ENCODE results near the gene PRXL2B. TPM values are rescaled to one million over a fixed set of nuclear protein-coding genes. Genes with fewer than 3 reads are reported as not detected.
A peak's percentile ranks its signal among the peaks of the same experiment; 100 is the strongest.

The PRXL2B gene
- total RNA-seq, 4 donors from 2014 or later: 8.2 to 33.9 (median 11.3) TPM

DNA sequence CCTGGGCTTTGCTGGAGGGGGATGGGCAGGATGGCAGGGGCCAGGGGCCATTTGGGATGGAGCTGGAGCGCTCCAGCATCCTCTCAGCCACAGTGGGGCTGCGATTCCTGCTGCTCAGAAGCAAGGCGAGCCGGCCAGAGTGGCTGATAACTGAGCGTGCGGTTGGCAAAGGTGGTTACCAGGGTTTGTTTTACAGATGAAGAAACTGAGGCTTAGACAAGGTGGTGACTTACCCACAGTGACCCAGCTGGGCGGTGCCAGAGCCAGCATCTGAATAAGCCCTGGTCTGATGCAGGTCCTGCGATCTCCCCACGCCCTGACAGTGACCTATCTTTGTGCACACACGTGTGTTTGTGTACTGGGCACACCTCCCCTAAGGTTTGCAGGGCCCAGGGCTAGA, 5.9 kb upstream of the PRXL2B start:
- H3K4me1 ChIP-seq: peaks cover 39 to 56% (median 47%) of the 10 kb centered on the region in 3 donors
- H3K27me3 ChIP-seq: peaks cover 0 to 31% (median 0%) of the 10 kb centered on the region in 4 donors
- H3K27ac ChIP-seq: no peak overlapping the region
- H3K9me3 ChIP-seq: no peaks in the 10 kb centered on the region
- H3K36me3 ChIP-seq: no peaks in the 10 kb centered on the region
- no peak overlapping the region for H3K4me3 ChIP-seq
- intact Hi-C loops (cut with DNase I): no loop called here
- DNase-seq: no peak
- 78 to 93% methylated on average over 7 to 9 of the region's 10 CpGs for WGBS, 2 donors
- no peak for TF ChIP-seq POLR2A (IDR thresholded peaks at IDR 0.05)
- TF ChIP-seq, protein P1, sequence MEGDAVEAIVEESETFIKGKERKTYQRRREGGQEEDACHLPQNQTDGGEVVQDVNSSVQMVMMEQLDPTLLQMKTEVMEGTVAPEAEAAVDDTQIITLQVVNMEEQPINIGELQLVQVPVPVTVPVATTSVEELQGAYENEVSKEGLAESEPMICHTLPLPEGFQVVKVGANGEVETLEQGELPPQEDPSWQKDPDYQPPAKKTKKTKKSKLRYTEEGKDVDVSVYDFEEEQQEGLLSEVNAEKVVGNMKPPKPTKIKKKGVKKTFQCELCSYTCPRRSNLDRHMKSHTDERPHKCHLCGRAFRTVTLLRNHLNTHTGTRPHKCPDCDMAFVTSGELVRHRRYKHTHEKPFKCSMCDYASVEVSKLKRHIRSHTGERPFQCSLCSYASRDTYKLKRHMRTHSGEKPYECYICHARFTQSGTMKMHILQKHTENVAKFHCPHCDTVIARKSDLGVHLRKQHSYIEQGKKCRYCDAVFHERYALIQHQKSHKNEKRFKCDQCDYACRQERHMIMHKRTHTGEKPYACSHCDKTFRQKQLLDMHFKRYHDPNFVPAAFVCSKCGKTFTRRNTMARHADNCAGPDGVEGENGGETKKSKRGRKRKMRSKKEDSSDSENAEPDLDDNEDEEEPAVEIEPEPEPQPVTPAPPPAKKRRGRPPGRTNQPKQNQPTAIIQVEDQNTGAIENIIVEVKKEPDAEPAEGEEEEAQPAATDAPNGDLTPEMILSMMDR (IDR thresholded peaks at IDR 0.05): no peak

DNA sequence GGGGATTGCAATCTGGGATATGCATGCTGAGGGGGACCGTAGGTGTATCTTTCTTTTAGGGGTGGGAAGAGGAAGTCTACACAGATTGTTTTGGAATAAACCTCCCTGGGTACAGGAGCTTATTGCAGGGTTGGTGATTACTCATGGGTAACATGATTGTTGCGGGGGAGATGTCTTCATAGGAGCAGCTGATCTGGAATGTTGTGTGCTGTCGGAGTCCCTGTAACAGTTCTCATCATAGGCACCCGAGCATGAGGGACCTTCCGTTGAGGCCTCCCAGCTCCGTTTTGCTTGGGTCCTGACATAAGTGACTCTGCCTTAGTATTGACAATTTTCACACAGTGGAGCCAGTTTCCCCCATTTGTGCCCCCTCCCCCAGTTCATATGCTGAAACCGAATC, 4.2 kb upstream of the PRXL2B start:
- Histone ChIP-seq H3K36me3 (no peaks in the 10 kb centered on the region), H3K4me1 (peaks cover 35 to 52% (median 38%) of the 10 kb centered on the region in 3 donors), H3K9me3 (no peaks in the 10 kb centered on the region), H3K4me3 (no peak overlapping the region), H3K27me3 (peaks cover 0 to 23% (median 0%) of the 10 kb centered on the region in 4 donors), H3K27ac (no peak overlapping the region)
- intact Hi-C loops (cut with DNase I): no loop called here
- no peak for DNase-seq
- WGBS, 2 donors: 72 to 73% methylated on average over 7 of the region's 7 CpGs
- TF ChIP-seq, protein P1 (IDR thresholded peaks at IDR 0.05): no peak
- TF ChIP-seq POLR2A (IDR thresholded peaks at IDR 0.05): no peak

DNA sequence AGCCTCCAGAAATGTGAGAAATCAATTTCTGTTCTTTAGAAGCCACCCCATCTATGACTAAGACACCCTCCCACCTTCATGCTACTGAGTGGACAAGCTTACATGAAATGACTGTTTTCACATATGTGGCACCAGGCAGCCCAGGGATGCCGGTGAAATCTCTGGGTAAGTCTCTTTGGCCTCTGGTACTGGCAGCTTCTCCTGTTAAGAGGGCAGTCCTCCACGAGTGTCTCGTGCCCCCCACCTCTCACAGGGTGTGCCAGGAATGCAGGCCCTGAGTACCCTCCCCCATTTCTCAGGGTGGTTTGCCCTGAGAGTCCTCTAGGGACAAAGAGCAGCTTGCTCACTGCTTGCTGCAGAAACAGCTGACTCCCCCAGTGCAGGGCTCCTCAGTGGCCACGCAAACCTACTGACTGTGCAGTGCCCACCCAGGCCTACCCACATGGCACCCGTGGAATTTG, 3.2 kb upstream of the PRXL2B start:
- no peak for TF ChIP-seq POLR2A (IDR thresholded peaks at IDR 0.05)
- TF ChIP-seq, protein P1 (IDR thresholded peaks at IDR 0.05): no peak
- peak overlapping the region in 2 of 4 donors; percentile 99 for H3K27ac ChIP-seq
- WGBS, 2 donors: 74% methylated on average over 2 of the region's 5 CpGs; no CpG with 5 or more reads in 1 of the 2 donors
- intact Hi-C loops (cut with DNase I): no loop called here
- H3K9me3 ChIP-seq: no peaks in the 10 kb centered on the region
- peaks cover 0 to 16% (median 0%) of the 10 kb centered on the region in 4 donors for H3K27me3 ChIP-seq
- no peak for DNase-seq
- H3K36me3 ChIP-seq: no peaks in the 10 kb centered on the region
- H3K4me3 ChIP-seq: peak overlapping the region in 1 of 4 donors; percentile 21
- H3K4me1 ChIP-seq: peaks cover 32 to 52% (median 40%) of the 10 kb centered on the region in 3 donors

DNA sequence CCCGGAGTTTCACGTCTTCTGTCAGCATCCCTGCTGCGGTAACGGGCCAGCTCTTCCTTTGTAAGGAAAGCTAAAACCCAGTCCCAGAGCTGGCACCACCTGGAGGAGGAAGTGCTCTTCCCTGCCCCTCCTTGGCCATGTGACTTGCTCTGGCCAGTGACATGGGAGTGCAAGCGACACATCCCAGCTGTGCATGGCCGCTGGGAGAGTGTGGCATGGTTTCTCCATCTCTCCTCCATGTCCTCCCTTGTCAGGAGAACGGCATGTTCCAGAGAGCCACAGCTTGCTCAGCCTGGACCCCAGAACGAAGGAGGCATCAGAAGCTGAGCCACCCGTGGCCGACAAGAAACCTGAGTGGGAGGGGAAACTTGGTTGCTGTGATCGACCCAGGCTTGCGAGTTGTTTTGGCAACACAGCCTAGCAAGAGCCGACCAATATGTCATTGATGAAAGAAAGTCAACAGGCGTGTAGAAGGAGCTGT, 2.7 kb upstream of the PRXL2B start:
- H3K27ac ChIP-seq: peak overlapping the region in 3 of 4 donors; percentile 97 to 99 (median 99)
- peaks cover 0 to 5% (median 0%) of the 10 kb centered on the region in 3 donors for H3K36me3 ChIP-seq
- H3K9me3 ChIP-seq: no peaks in the 10 kb centered on the region
- intact Hi-C loops (cut with DNase I): no loop called here
- peaks cover 0 to 13% (median 0%) of the 10 kb centered on the region in 4 donors for H3K27me3 ChIP-seq
- peak overlapping the region in 1 of 4 donors; percentile 21 for H3K4me3 ChIP-seq
- DNase-seq: no peak
- TF ChIP-seq, protein P1 (IDR thresholded peaks at IDR 0.05): no peak
- TF ChIP-seq POLR2A (IDR thresholded peaks at IDR 0.05): no peak
- 35 to 37% methylated on average over 6 to 10 of the region's 14 CpGs for WGBS, 2 donors
- peaks cover 29 to 52% (median 37%) of the 10 kb centered on the region in 3 donors for H3K4me1 ChIP-seq

DNA sequence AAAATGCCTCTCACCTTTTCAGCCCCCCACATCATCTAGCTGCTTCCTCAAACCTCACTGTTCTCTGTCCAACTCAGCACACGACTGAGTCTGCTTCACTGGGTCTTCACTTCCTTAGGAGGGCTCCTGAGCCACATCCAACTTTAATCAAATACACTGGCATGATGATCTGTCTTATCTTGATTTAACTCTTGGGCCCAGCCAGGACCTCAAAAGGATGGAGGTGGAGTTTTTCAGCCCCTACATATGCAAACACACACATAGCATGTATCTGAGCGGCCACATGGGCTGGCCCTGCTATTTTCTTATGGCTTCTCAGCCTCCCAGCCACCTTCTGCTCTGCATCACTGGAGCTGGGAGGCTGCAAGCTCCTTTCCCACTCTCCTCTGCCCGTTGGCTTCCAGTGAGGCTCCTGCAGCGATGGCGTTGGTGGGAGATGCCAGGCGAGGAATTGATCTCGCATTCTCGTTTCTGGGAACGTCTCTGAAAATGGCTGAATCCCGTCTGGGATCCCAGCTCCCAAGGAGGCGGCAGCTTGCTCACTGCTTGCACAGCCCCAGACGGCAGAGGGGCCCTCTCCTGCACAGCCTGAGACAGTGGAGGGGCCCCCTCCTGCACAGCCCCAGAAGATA, 1.8 kb upstream of the PRXL2B start:
- Histone ChIP-seq H3K4me1 (peaks cover 29 to 53% (median 36%) of the 10 kb centered on the region in 3 donors), H3K27ac (peak overlapping the region; percentile 97 to 99 (median 98)), H3K9me3 (no peaks in the 10 kb centered on the region), H3K27me3 (peaks cover 0 to 10% (median 0%) of the 10 kb centered on the region in 4 donors), H3K4me3 (peak overlapping the region; percentile 64 to 90 (median 84)), H3K36me3 (peaks cover 0 to 14% (median 0%) of the 10 kb centered on the region in 3 donors)
- WGBS, 2 donors: 49 to 54% methylated on average over 2 to 8 of the region's 12 CpGs
- DNase-seq: no peak
- intact Hi-C loops (cut with DNase I): no loop called here
- TF ChIP-seq, protein P1 (IDR thresholded peaks at IDR 0.05): no peak
- TF ChIP-seq POLR2A (IDR thresholded peaks at IDR 0.05): no peak
